Osteocyte (in vitro differentiated cells): ENCODE results near the gene UGGT2. TPM values are rescaled to one million over a fixed set of nuclear protein-coding genes. Genes with fewer than 3 reads are reported as not detected.

Experiments used
- DNase-seq: peaks from one replicate; pipeline ENCODE4 v3.0.0; 2021; ENCODE audit warnings: mixed read lengths; ENCODE audit not compliant: unreplicated experiment; ENCODE audit errors: extremely low spot score
- H3K27ac Mint-ChIP-seq: one replicate; pipeline ENCODE4 v1.8.0; 2021; ENCODE audit warnings: mild to moderate bottlenecking, mixed read lengths; ENCODE audit not compliant: unreplicated experiment
- H3K27me3 Mint-ChIP-seq: one replicate; pipeline ENCODE4 v1.8.0; 2021; ENCODE audit warnings: mixed read lengths; ENCODE audit not compliant: unreplicated experiment
- H3K36me3 Mint-ChIP-seq: one replicate; pipeline ENCODE4 v1.8.0; 2021; ENCODE audit warnings: mixed read lengths; ENCODE audit not compliant: unreplicated experiment
- H3K4me1 Mint-ChIP-seq: one replicate; pipeline ENCODE4 v1.8.0; 2021; ENCODE audit warnings: mixed read lengths; ENCODE audit not compliant: unreplicated experiment
- H3K4me3 Mint-ChIP-seq: one replicate; pipeline ENCODE4 v1.8.0; 2021; ENCODE audit warnings: mild to moderate bottlenecking, moderate library complexity, mixed read lengths; ENCODE audit not compliant: unreplicated experiment
- H3K9me3 Mint-ChIP-seq: one replicate; pipeline ENCODE4 v1.8.0; 2021; ENCODE audit warnings: mixed read lengths; ENCODE audit not compliant: unreplicated experiment
- total RNA-seq: library from RNA; stranded (reverse); gene quantifications from 2 replicates; pipeline ENCODE4 v1.2.1, GENCODE V29; 2021
- TF ChIP-seq, protein P1 (sequence below): fragments of 200-600 bp; sonication (generic); IDR thresholded peaks from 2 replicates; pipeline ENCODE4 v1.5.0; 2021; ENCODE audit warnings: antibody characterized with exemption, mild to moderate bottlenecking, moderate library complexity

UGGT2 gene
- total RNA-seq, 1 donor from 2014 or later = 34.1 TPM

DNA sequence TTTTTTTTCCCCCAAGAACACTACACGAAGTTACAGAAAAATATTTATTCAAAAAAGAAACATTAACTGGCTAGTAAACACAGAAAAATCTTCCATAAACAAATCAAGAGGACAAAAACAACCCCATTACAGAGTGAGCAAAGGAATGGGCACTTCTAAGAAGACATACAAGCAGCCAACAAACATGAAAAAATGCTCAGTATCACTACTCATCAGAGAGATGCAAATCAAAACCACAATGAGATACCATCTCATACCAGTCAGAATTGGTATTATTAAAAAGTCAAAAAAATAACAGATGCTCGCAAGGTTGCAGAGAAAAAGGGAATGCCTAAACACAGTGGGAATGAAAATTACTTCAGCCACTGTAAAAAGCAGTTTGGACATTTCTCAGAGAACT is 131.7 kb downstream of the UGGT2 start:
- no peaks in the 10 kb centered on the region for H3K9me3 Mint-ChIP-seq
- peaks cover 12% of the 10 kb centered on the region for H3K36me3 Mint-ChIP-seq
- DNase-seq = no peak
- no peaks in the 10 kb centered on the region for H3K27me3 Mint-ChIP-seq
- H3K4me3 Mint-ChIP-seq = no peak overlapping the region
- H3K4me1 Mint-ChIP-seq = peaks cover 13% of the 10 kb centered on the region
- TF ChIP-seq, protein P1, sequence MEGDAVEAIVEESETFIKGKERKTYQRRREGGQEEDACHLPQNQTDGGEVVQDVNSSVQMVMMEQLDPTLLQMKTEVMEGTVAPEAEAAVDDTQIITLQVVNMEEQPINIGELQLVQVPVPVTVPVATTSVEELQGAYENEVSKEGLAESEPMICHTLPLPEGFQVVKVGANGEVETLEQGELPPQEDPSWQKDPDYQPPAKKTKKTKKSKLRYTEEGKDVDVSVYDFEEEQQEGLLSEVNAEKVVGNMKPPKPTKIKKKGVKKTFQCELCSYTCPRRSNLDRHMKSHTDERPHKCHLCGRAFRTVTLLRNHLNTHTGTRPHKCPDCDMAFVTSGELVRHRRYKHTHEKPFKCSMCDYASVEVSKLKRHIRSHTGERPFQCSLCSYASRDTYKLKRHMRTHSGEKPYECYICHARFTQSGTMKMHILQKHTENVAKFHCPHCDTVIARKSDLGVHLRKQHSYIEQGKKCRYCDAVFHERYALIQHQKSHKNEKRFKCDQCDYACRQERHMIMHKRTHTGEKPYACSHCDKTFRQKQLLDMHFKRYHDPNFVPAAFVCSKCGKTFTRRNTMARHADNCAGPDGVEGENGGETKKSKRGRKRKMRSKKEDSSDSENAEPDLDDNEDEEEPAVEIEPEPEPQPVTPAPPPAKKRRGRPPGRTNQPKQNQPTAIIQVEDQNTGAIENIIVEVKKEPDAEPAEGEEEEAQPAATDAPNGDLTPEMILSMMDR = no peak
- no peak overlapping the region for H3K27ac Mint-ChIP-seq

DNA sequence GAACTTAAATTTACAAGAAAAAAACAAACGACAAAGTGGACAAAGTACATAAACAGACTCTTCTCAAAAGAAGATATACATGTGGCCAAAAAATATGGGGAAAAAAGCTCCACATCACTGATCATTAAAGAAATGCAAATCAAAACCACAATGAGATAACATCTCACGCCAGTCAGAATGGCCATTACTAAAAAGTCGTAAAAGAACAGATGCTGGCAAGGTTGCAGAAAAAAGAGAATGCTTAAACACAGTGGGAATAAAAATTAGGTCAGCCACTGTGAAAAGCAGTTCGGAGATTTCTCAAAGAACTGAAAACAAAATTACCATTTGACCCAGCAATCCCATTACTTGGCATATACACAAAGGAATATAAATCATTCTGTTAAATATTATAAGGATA is 132.7 kb downstream of the UGGT2 start:
- no peaks in the 10 kb centered on the region for H3K27me3 Mint-ChIP-seq
- H3K36me3 Mint-ChIP-seq = peaks cover 15% of the 10 kb centered on the region
- TF ChIP-seq, protein P1 = no peak
- no peaks in the 10 kb centered on the region for H3K9me3 Mint-ChIP-seq
- DNase-seq = no peak
- peaks cover 7% of the 10 kb centered on the region for H3K4me1 Mint-ChIP-seq
- H3K4me3 Mint-ChIP-seq = no peak overlapping the region
- no peak overlapping the region for H3K27ac Mint-ChIP-seq

DNA sequence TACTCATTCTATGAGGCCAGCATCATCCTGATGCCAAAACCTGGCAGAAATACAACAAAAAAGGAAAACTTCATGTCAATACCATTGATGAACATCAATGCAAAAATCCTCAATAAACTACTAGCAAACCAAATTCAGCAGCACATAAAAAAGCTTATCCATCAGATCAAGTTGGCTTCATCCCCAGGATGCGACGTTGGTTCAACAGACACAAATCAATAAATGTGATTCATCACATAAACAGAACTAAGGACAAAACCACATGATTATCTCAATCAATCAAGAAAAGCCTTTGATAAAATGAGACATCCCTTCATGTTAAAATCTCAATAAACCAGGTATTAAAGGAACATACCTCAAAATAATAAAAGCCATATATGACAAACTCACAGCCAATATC is 134.3 kb downstream of the UGGT2 start:
- DNase-seq = no peak
- H3K4me1 Mint-ChIP-seq = no peaks in the 10 kb centered on the region
- TF ChIP-seq, protein P1 = no peak
- no peak overlapping the region for H3K4me3 Mint-ChIP-seq
- H3K9me3 Mint-ChIP-seq = no peaks in the 10 kb centered on the region
- no peaks in the 10 kb centered on the region for H3K27me3 Mint-ChIP-seq
- H3K27ac Mint-ChIP-seq = no peak overlapping the region
- H3K36me3 Mint-ChIP-seq = peaks cover 19% of the 10 kb centered on the region

DNA sequence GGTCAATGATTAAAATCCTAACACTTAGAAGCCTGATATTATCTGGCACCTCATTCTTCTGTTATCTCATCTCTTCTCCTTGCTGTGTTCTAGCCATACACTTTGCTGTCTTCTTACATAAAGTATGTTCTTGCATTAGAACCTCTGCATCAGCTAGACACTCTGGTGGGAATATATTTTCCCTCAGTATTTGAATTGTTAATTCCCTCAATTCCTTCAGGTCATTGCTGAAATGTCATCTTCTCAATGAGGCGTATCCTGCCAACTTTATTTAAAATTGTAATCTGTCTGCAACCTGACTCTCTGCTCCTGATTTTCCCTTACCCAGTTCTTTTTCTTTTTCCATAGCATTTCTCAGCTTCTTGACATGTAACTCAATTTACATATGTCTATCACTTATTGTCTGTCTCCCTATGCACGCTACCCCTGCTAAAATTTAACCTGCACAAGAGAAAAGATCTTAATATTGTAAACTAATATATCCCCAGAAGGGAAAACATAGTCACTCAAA is 138.2 kb downstream of the UGGT2 start:
- H3K9me3 Mint-ChIP-seq = peaks cover 16% of the 10 kb centered on the region
- no peaks in the 10 kb centered on the region for H3K4me1 Mint-ChIP-seq
- H3K27me3 Mint-ChIP-seq = no peaks in the 10 kb centered on the region
- no peak overlapping the region for H3K4me3 Mint-ChIP-seq
- H3K27ac Mint-ChIP-seq = no peak overlapping the region
- no peak for DNase-seq
- H3K36me3 Mint-ChIP-seq = peaks cover 31% of the 10 kb centered on the region
- TF ChIP-seq, protein P1 = no peak

DNA sequence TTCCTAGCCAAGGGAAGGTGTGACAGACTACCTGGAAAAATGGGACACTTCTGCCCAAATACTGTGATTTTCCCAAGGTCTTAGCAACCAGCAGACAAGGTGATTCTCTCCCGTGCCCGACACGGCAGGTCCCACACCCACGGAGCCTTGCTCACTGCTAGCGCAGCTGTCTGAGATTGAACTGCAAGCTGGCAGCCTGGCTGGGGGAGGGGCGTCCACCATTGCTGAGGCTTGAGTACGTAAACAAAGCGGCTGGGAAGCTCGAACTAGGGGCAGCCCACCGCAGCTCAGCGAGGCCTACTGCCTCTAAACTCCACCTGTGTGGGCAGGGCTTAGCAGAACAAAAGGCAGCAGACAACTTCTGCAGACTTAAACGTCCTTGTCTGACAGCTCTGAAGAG is 146.2 kb downstream of the UGGT2 start:
- DNase-seq = no peak
- TF ChIP-seq, protein P1 = no peak
- Mint-ChIP-seq H3K9me3 (peaks cover 19% of the 10 kb centered on the region), H3K27me3 (no peaks in the 10 kb centered on the region), H3K27ac (no peak overlapping the region), H3K36me3 (peaks cover 32% of the 10 kb centered on the region), H3K4me3 (no peak overlapping the region), H3K4me1 (no peaks in the 10 kb centered on the region)
